Measurements from ENCODE around the gene TPPP3. TPM values are rescaled to one million over a fixed set of nuclear protein-coding genes. Genes with fewer than 3 reads are reported as not detected.
"Not testable (repeated sequence)": the region's sequence is repeated elsewhere in the genome, so short reads cannot be mapped to it uniquely, and the experiment has no call there.

TPPP3 gene
- total and polyA plus RNA-seq, 4 donors, result 34.2 to 115 (median 73.1) TPM

DNA sequence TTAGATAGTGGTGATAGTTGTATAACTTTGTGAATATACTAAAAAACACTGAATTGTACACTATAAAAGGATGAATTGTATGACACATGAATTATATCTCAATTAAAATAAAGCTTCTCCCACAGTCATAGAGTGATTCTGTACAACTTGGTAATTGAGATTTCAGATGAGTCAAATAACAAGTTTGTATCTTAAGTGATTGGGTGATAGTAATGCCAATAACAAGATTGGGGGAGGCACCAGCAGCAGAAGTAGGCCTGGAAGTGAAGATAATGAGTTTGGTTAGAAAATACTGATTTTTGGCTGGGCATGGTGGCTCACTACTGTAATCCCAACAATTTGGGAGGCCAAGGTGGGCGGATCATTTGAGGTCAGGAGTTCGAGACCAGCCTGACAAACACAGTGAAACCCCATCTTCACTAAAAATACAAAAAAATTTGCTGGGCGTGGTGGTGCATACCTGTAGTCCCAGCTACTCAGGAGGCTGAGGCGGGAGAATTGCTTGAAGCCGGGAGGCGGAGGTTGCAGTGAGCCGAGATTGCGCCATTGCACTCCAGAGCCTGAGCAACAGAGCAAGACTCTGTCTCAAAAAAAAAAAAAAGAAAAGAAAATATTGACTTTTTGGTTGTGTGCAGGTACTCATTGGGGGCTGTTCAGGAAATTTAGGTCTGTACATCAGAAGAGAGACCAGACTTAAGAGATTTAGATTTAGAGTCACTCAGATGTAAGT lies 33.6 kb downstream of the TPPP3 start:
- not testable (repeated sequence) for H3K27me3 ChIP-seq (ENCODE audit: control insufficient read depth, insufficient read depth, low read length); H3K36me3 ChIP-seq (ENCODE audit: control insufficient read depth, insufficient read depth, low read length); H3K9me3 ChIP-seq (ENCODE audit: control insufficient read depth, insufficient read depth, low read length); H3K4me1 ChIP-seq (ENCODE audit: control insufficient read depth, insufficient read depth, low read length); H3K27ac ChIP-seq (ENCODE audit: low read depth, low read length); DNase-seq (ENCODE audit: low read depth in 4 of 6, low spot score in 6 of 6); H3K4me3 ChIP-seq (ENCODE audit: low read depth, low read length)
- WGBS (ENCODE audit: insufficient coverage), result 100% methylated on average over 5 of the region's 8 CpGs

DNA sequence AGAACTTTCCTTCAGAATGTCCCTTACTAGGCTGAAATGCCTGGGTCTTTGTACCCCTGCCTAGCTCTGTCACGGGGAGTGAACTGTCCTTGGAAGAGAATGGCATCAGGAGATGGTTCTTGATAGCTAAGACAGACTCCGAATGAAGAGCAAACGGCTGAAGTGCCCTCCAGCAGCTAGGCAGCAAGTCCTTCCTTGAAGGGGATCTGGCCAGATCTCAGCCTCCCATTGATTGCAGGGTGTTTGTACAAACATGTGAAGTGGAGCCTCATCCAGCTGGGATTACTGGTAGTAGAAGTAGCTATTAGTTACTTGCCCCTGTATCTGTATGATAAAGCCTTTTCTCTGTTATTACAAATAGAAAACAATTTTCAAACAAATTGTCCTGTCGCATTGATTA lies 35.7 kb downstream of the TPPP3 start:
- H3K27me3 ChIP-seq (ENCODE audit: control insufficient read depth, insufficient read depth, low read length), result no peaks in the 10 kb centered on the region
- H3K27ac ChIP-seq (ENCODE audit: low read depth, low read length), result no peak overlapping the region
- no peaks in the 10 kb centered on the region for H3K9me3 ChIP-seq (ENCODE audit: control insufficient read depth, insufficient read depth, low read length)
- H3K4me3 ChIP-seq (ENCODE audit: low read depth, low read length), result no peak overlapping the region
- 14% methylated on average over 3 of the region's 4 CpGs for WGBS (ENCODE audit: insufficient coverage)
- H3K4me1 ChIP-seq (ENCODE audit: control insufficient read depth, insufficient read depth, low read length), result peaks cover under 1% of the 10 kb centered on the region
- no peak for DNase-seq (ENCODE audit: low read depth in 4 of 6, low spot score in 6 of 6)
- no peaks in the 10 kb centered on the region for H3K36me3 ChIP-seq (ENCODE audit: control insufficient read depth, insufficient read depth, low read length)

DNA sequence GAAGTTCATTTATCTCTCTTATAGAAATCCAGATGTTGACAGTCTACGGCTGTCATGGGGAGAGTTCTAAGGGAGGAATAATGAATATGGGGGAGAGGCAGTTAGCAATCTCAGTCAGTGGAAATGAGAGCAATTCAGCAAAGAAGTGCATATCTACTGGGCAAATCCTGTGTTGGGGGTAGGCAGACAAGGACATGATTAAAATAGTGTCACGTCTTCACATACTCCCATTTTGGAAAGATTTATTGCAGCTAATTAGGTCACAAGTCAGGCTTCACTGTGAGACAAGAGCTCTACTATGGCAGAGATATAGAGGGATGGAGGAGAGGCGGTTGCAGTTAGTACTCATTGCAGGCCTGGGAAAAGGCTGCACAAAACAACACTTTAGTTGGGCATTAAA lies 36.9 kb downstream of the TPPP3 start:
- no peaks in the 10 kb centered on the region for H3K27me3 ChIP-seq (ENCODE audit: control insufficient read depth, insufficient read depth, low read length)
- H3K27ac ChIP-seq (ENCODE audit: low read depth, low read length), result no peak overlapping the region
- H3K9me3 ChIP-seq (ENCODE audit: control insufficient read depth, insufficient read depth, low read length), result no peaks in the 10 kb centered on the region
- peak in 3 of 6 donors; percentile 33 to 90 (median 41) for DNase-seq (ENCODE audit: low read depth in 4 of 6, low spot score in 6 of 6)
- no peaks in the 10 kb centered on the region for H3K36me3 ChIP-seq (ENCODE audit: control insufficient read depth, insufficient read depth, low read length)
- no peak overlapping the region for H3K4me3 ChIP-seq (ENCODE audit: low read depth, low read length)
- H3K4me1 ChIP-seq (ENCODE audit: control insufficient read depth, insufficient read depth, low read length), result no peaks in the 10 kb centered on the region
- WGBS (ENCODE audit: insufficient coverage), result 36% methylated on average over 1 of the region's 3 CpGs

DNA sequence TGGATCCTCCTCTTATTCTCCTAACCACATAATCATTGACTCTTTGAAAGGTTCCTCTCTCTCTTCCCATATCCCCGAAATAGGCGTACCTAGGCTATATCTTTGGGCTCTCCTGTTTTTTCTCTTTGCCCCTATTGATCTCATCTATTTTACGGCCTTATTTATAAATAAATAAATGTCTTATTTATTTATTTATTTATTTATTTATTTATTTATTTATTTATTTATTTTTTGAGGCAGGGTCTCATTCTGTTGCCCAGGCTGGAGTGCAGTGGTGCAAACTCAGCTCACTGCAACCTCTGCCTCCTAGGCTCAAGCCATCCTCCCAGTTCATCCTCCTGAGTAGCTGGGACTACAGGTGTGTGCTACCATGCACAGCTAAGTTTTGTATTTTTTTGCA lies 40.8 kb downstream of the TPPP3 start:
- no CpG with 5 or more reads among the region's 3 CpGs for WGBS (ENCODE audit: insufficient coverage)
- not testable (repeated sequence) for H3K36me3 ChIP-seq (ENCODE audit: control insufficient read depth, insufficient read depth, low read length); H3K4me3 ChIP-seq (ENCODE audit: low read depth, low read length); H3K27me3 ChIP-seq (ENCODE audit: control insufficient read depth, insufficient read depth, low read length); H3K27ac ChIP-seq (ENCODE audit: low read depth, low read length); DNase-seq (ENCODE audit: low read depth in 4 of 6, low spot score in 6 of 6); H3K9me3 ChIP-seq (ENCODE audit: control insufficient read depth, insufficient read depth, low read length); H3K4me1 ChIP-seq (ENCODE audit: control insufficient read depth, insufficient read depth, low read length)

DNA sequence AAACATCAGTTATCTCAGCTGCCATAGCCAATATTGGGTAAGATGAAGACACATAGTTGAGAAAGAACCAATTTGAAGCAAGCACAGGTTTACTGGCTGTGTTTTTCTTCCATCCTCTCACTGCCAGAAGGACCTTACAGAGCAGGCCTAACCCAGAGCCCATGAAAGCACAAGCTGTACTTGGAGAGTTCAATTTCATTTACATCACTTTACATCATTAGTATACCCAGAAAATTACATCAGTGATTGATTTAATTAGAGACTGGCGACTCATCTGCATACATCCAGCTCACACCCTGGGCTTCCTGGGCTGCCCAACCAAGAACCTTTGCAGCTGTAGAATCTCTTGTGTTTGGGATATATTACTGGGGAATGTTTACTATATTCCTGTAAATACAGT lies 43.0 kb downstream of the TPPP3 start:
- no peak for DNase-seq (ENCODE audit: low read depth in 4 of 6, low spot score in 6 of 6)
- no CpG with 5 or more reads among the region's 1 CpG for WGBS (ENCODE audit: insufficient coverage)
- no peak overlapping the region for H3K4me3 ChIP-seq (ENCODE audit: low read depth, low read length)

DNA sequence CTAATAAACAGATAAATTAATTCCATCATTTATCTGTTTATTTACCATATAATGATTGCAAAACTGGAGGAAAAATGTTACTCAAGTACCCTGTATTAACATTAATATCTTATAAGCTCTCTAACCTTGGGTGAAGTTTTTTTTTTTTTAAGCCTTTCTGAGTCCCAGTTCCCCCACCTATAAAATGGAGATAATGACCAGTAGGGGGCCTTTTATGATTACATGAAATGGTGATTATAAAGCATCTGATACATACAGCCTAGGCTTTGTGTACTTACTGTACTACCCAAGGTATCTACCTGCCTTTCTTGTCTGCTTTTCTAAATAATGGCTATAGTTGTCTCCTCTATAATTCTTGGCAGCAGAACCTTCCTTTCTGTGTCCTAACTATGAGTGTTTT lies 44.1 kb downstream of the TPPP3 start:
- Histone ChIP-seq H3K4me1 (ENCODE audit: control insufficient read depth, insufficient read depth, low read length) (no peaks in the 10 kb centered on the region), H3K36me3 (ENCODE audit: control insufficient read depth, insufficient read depth, low read length) (no peaks in the 10 kb centered on the region), H3K27ac (ENCODE audit: low read depth, low read length) (no peak overlapping the region), H3K9me3 (ENCODE audit: control insufficient read depth, insufficient read depth, low read length) (no peaks in the 10 kb centered on the region), H3K4me3 (ENCODE audit: low read depth, low read length) (no peak overlapping the region), H3K27me3 (ENCODE audit: control insufficient read depth, insufficient read depth, low read length) (no peaks in the 10 kb centered on the region)
- DNase-seq (ENCODE audit: low read depth in 4 of 6, low spot score in 6 of 6), result peak in 1 of 6 donors; percentile 47

More for the DNA sequence above, 43.0 kb downstream of the TPPP3 start:
- Histone ChIP-seq H3K9me3 (ENCODE audit: control insufficient read depth, insufficient read depth, low read length) (no peaks in the 10 kb centered on the region), H3K27ac (ENCODE audit: low read depth, low read length) (no peak overlapping the region), H3K27me3 (ENCODE audit: control insufficient read depth, insufficient read depth, low read length) (no peaks in the 10 kb centered on the region), H3K4me1 (ENCODE audit: control insufficient read depth, insufficient read depth, low read length) (no peaks in the 10 kb centered on the region), H3K36me3 (ENCODE audit: control insufficient read depth, insufficient read depth, low read length) (no peaks in the 10 kb centered on the region)

DNA sequence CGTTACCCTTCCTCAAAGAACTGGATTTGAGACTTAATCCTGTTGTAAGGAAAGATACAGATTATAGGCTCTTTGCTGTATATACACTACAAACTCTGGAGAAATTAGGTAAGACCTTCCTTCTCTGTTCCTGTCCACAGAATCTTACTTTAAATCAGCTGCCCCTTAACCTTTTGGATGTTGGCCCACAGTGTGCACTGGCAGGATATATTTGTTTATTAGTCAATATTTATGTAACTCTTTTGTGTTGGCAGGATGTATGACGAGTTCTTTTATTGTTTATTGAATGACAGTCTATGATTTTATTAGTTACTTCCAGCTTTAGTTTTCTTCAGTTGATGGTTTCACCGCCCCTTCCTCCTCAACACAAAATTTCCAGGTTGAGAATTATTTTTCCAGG lies 47.0 kb downstream of the TPPP3 start:
- WGBS (ENCODE audit: insufficient coverage), result no CpG with 5 or more reads among the region's 3 CpGs
- no peaks in the 10 kb centered on the region for H3K9me3 ChIP-seq (ENCODE audit: control insufficient read depth, insufficient read depth, low read length)
- no peaks in the 10 kb centered on the region for H3K4me1 ChIP-seq (ENCODE audit: control insufficient read depth, insufficient read depth, low read length)
- no peak overlapping the region for H3K27ac ChIP-seq (ENCODE audit: low read depth, low read length)
- DNase-seq (ENCODE audit: low read depth in 4 of 6, low spot score in 6 of 6), result no peak
- no peaks in the 10 kb centered on the region for H3K36me3 ChIP-seq (ENCODE audit: control insufficient read depth, insufficient read depth, low read length)
- no peak overlapping the region for H3K4me3 ChIP-seq (ENCODE audit: low read depth, low read length)
- H3K27me3 ChIP-seq (ENCODE audit: control insufficient read depth, insufficient read depth, low read length), result no peaks in the 10 kb centered on the region

DNA sequence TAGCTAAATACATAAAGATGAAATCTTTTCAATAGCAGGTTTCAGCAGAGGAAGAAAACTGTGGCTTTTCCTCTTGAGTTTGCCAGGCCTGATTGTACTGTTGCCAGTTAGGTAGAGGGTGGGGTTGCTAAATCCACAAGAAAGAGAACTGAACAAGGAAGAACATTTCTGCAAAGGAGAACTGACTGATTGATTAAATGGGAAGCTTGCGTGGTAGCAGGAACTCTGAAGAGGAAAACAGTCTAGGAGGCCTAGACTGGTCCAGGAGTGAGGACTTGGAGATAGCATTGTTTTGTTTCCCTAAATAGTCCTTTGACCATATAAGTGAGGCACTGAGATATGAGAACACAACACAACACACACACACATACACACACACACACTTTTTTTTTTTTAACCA lies 47.9 kb downstream of the TPPP3 start:
- H3K4me3 ChIP-seq (ENCODE audit: low read depth, low read length), result no peak overlapping the region
- H3K27ac ChIP-seq (ENCODE audit: low read depth, low read length), result no peak overlapping the region
- H3K9me3 ChIP-seq (ENCODE audit: control insufficient read depth, insufficient read depth, low read length), result no peaks in the 10 kb centered on the region
- no peaks in the 10 kb centered on the region for H3K36me3 ChIP-seq (ENCODE audit: control insufficient read depth, insufficient read depth, low read length)
- 80% methylated on average over 1 of the region's 1 CpG for WGBS (ENCODE audit: insufficient coverage)
- H3K27me3 ChIP-seq (ENCODE audit: control insufficient read depth, insufficient read depth, low read length), result no peaks in the 10 kb centered on the region
- H3K4me1 ChIP-seq (ENCODE audit: control insufficient read depth, insufficient read depth, low read length), result no peaks in the 10 kb centered on the region
- no peak for DNase-seq (ENCODE audit: low read depth in 4 of 6, low spot score in 6 of 6)

DNA sequence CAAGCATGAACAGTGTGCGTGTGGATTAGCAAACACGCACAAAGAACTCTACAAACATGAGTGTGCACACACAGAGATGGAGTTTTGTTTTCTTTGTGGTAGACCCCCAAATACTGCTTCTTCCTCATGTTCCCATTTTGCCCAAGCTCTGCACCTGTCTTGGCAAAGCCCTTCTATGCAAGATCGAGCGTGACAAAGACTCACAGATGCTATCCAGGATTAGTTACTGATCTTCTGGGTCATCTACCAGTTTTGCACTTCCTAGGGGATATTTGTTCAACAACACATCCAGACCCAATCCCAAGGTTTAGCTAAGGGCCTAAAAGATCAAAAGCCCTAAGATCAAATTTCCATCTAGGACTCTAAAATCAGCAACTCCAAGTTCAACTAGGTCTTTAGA lies 50.7 kb downstream of the TPPP3 start:
- no peaks in the 10 kb centered on the region for H3K4me1 ChIP-seq (ENCODE audit: control insufficient read depth, insufficient read depth, low read length)
- no peaks in the 10 kb centered on the region for H3K27me3 ChIP-seq (ENCODE audit: control insufficient read depth, insufficient read depth, low read length)
- DNase-seq (ENCODE audit: low read depth in 4 of 6, low spot score in 6 of 6), result no peak
- no peak overlapping the region for H3K27ac ChIP-seq (ENCODE audit: low read depth, low read length)
- no peaks in the 10 kb centered on the region for H3K9me3 ChIP-seq (ENCODE audit: control insufficient read depth, insufficient read depth, low read length)
- H3K36me3 ChIP-seq (ENCODE audit: control insufficient read depth, insufficient read depth, low read length), result no peaks in the 10 kb centered on the region
- H3K4me3 ChIP-seq (ENCODE audit: low read depth, low read length), result no peak overlapping the region
- 95% methylated on average over 2 of the region's 4 CpGs for WGBS (ENCODE audit: insufficient coverage)

DNA sequence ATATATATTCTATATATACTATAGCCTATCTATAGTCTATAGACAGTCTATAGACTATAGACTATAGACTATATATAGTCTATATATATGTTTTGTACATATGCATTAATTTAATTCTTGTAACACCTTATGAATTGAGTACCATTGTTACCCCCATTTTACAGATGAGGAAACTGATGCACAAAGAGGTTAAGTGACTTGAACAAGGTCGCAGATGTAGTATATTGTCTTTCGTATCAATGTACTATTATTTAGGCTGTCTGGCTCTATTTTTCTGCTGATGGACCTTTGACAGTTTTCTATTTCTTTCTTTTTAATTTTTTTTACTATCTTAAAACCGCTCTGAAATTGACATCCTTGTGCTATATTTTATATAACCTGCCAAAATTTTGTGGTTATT lies 52.0 kb downstream of the TPPP3 start:
- Histone ChIP-seq H3K27me3 (ENCODE audit: control insufficient read depth, insufficient read depth, low read length) (no peaks in the 10 kb centered on the region), H3K4me3 (ENCODE audit: low read depth, low read length) (no peak overlapping the region), H3K9me3 (ENCODE audit: control insufficient read depth, insufficient read depth, low read length) (no peaks in the 10 kb centered on the region), H3K27ac (ENCODE audit: low read depth, low read length) (no peak overlapping the region), H3K36me3 (ENCODE audit: control insufficient read depth, insufficient read depth, low read length) (no peaks in the 10 kb centered on the region), H3K4me1 (ENCODE audit: control insufficient read depth, insufficient read depth, low read length) (no peaks in the 10 kb centered on the region)
- DNase-seq (ENCODE audit: low read depth in 4 of 6, low spot score in 6 of 6), result no peak
- no CpG with 5 or more reads among the region's 3 CpGs for WGBS (ENCODE audit: insufficient coverage)

Measured in spinal cord (tissue), 10 donors.